ENCODE results near the gene LILRB2.

LILRB2 gene

GRCh38 chr19:54256250-54257115, 24.4 kb downstream of the LILRB2 start:
- no peaks in the 10 kb centered on the region for H3K9me3 ChIP-seq
- H3K4me3 ChIP-seq (ENCODE audit: low read depth, low read length), result no peak overlapping the region
- DNase-seq, result no peak
- TF ChIP-seq CTCF (IDR thresholded peaks at IDR 0.05; ENCODE audit: low read depth, low read length), result no peak
- peaks cover 76% of the 10 kb centered on the region for H3K27me3 ChIP-seq
- no peaks in the 10 kb centered on the region for H3K4me1 ChIP-seq
- no peaks in the 10 kb centered on the region for H3K36me3 ChIP-seq

DNA sequence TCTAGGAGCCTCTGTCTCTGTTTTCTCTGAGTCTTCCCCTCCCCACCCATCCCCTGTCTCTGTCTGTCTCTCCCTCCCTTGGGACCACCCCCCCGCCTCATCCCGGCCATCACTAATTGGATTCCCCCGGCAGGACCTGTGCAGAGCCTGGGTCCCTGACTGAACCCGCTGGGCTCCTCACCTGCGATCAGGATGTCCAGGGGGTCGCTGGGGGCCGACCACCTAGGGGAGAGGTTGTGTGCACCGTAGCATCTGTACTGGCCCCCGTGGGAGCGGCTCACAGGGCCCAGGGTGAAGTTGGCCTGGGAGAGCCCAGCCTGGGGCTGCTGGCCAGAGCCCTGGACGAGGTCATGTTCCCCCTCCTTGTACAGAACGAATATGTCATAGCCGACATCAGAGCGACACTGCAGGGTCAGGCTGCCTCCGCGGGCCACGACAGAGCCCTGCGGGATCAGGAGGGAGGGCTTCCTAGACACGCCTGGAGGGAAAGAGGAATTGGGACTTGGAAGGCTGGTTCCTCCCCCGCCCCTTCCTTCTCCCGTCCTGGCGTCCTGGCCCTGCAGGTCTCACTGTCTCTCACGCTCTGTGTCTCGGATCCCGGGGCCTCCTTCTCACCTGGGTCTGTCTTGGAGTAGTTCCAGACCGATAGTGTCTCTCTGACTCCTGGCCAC, 25.7 kb downstream of the LILRB2 start:
- TF ChIP-seq CTCF (IDR thresholded peaks at IDR 0.05; ENCODE audit: low read depth, low read length), result no peak
- Histone ChIP-seq H3K27me3 (peaks cover 74% of the 10 kb centered on the region), H3K4me1 (no peaks in the 10 kb centered on the region), H3K9me3 (no peaks in the 10 kb centered on the region), H3K36me3 (no peaks in the 10 kb centered on the region), H3K4me3 (ENCODE audit: low read depth, low read length) (no peak overlapping the region)
- no peak for DNase-seq

- TF ChIP-seq CTCF (IDR thresholded peaks at IDR 0.05; ENCODE audit: low read depth, low read length), result no peak
- Histone ChIP-seq H3K4me3 (ENCODE audit: low read depth, low read length) (no peak overlapping the region), H3K36me3 (no peaks in the 10 kb centered on the region), H3K27me3 (peaks cover 74% of the 10 kb centered on the region), H3K9me3 (no peaks in the 10 kb centered on the region), H3K4me1 (no peaks in the 10 kb centered on the region)
- no peak for DNase-seq
Observed at GRCh38 chr19:54254195-54254906, 26.6 kb downstream of the LILRB2 start.

DNA sequence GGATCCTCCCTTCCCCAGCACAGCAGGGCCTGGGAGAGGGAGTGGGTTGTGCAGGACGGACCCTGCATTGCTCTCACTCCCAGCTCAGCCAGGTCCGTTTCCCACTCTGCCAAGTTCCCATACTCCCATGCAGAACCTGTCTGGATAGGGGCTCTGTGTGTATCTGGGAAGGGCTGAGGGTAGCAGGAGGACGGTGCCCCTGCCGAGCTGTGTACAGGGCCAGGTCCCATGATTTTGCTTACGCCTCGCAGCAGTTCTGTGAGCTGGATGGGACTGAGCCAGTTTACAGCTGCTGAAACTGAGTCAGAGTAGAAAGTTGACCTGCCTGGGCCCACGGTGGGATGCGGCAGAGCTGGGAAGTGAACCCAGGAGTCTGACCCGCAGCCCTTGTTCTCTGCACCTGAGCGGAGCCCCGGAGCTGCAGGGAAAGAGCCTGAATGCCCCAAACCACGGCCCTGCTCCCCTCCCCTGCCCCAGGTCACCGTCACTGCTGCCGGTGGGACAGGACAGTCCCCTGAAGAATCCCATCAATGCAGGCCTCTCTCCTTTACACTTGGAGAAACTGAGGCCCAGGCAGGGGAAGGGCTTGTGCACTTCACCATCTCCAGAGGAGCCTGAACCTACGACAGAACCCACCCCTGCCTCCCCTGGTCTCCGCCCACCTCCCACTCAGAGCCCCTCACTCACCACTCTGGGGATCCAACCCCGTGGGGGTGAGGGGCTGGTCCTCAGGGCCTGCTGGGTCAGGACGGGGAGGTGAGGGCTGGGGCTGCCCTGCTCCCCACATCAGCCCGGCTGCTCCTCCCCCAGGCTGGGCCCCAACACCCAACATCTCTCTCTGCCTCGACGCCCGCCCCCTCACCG, 27.3 kb downstream of the LILRB2 start:
- TF ChIP-seq CTCF (IDR thresholded peaks at IDR 0.05; ENCODE audit: low read depth, low read length), result no peak
- DNase-seq, result no peak
- no peaks in the 10 kb centered on the region for H3K4me1 ChIP-seq
- H3K9me3 ChIP-seq, result no peaks in the 10 kb centered on the region
- peaks cover 75% of the 10 kb centered on the region for H3K27me3 ChIP-seq
- H3K36me3 ChIP-seq, result no peaks in the 10 kb centered on the region
- H3K4me3 ChIP-seq (ENCODE audit: low read depth, low read length), result no peak overlapping the region

DNA sequence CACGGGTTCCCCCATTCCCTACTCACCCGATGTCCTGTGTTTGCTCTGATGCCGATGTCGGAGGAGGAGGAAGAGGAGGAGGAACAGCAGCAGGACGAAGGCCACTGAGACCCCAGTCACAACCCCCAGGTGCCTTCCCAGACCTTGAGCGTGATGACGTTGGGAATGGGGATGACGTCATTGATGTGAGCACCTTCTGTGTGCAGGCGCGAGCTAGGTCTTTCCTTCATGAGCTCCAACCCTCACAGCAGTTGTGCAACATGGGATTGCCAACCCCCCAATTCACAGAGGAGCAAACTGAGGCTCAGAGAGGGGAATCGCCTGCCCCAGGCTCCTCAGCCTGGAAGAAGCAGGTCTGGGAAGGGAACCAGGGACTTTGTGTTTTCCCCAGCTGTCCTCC, 28.1 kb downstream of the LILRB2 start:
- Histone ChIP-seq H3K9me3 (no peaks in the 10 kb centered on the region), H3K4me3 (ENCODE audit: low read depth, low read length) (no peak overlapping the region), H3K4me1 (no peaks in the 10 kb centered on the region), H3K36me3 (no peaks in the 10 kb centered on the region), H3K27me3 (peaks cover 81% of the 10 kb centered on the region)
- DNase-seq, result no peak
- TF ChIP-seq CTCF (IDR thresholded peaks at IDR 0.05; ENCODE audit: low read depth, low read length), result no peak

Data from BE2C (cell line).